Body of pancreas (tissue), 4 donors: ENCODE data around the gene KRT81. TPM values are rescaled to one million over a fixed set of nuclear protein-coding genes. Genes with fewer than 3 reads are reported as not detected.
A peak's percentile ranks its signal among the peaks of the same experiment; 100 is the strongest.

Experiments used
- ATAC-seq: fragments of 150-250 bp; one replicate; pipeline ENCODE4 v1.9.1; 2016
- DNase-seq, 4 donors: peaks; one replicate each; pipeline ENCODE4 v3.0.0-alpha.2; 2019
- H3K27ac ChIP-seq, 4 donors: fragments of 200-600 bp; sonication (generic); 1 replicate in 3 of 4; 2 replicates in 1 of 4; pipeline versions ENCODE4 v1.5.1 to v1.6.1; 2016 to 2019; ENCODE audit warnings: mild to moderate bottlenecking in 1 of 4, mixed read lengths in 1 of 4, moderate library complexity in 1 of 4
- H3K27me3 ChIP-seq, 2 donors: fragments of 200-600 bp; sonication (generic); one replicate each; pipeline ENCODE4 v1.6.0; 2016; ENCODE audit warnings: mild to moderate bottlenecking in 1 of 2
- H3K36me3 ChIP-seq, 2 donors: fragments of 200-600 bp; sonication (generic); replicated peaks in 1 of 2; 2 replicates each; pipeline ENCODE4 v1.5.1; 2016; ENCODE audit warnings: low read depth in 2 of 2; ENCODE audit not compliant: insufficient read depth in 1 of 2
- H3K4me1 ChIP-seq: fragments of 200-600 bp; sonication (generic); one replicate; pipeline ENCODE4 v1.6.0; 2016
- H3K4me3 ChIP-seq, 2 donors: fragments of 200-600 bp; sonication (generic); 1 replicate in 1 of 2; 2 replicates in 1 of 2; pipeline ENCODE4 v1.5.1; 2016 to 2019
- H3K9me3 ChIP-seq, 3 donors: fragments of 200-600 bp; sonication (generic); 1 replicate in 2 of 3; 2 replicates in 1 of 3; pipeline ENCODE4 v1.5.1; 2016
- POLR2A ChIP-seq, 3 donors: fragments of 450-650 bp; IDR thresholded peaks; one replicate each; pipeline ENCODE4 v1.6.1; 2016; ENCODE audit warnings: antibody characterized with exemption in 3 of 3, mild to moderate bottlenecking in 2 of 3
- WGBS, 2 donors: methylation state at CpG; one replicate each; pipeline ENCODE4 v1.1.5; 2017; 5-methylcytosine and 5-hydroxymethylcytosine counted together
- intact Hi-C: fragments of 100-400 bp; cut with DNase I; formaldehyde crosslinking; loops from one replicate; pipeline ENCODE4 v1.15.1; 2023
- total RNA-seq, 2 donors: library from RNA; depleted of rRNA; stranded (reverse); fragments of >200 nt; gene quantifications; one replicate each; pipeline ENCODE4 v1.1.0, GENCODE V29; 2016
- TF ChIP-seq, protein P1 (sequence below), 7 experiments: fragments of 450-650 bp in 4 of 7; fragments of 200-600 bp in 3 of 7; sonication (generic) in 3 of 7; IDR thresholded peaks; one replicate each; pipeline ENCODE4 v1.5.1; 2016 to 2019; ENCODE audit warnings: antibody characterized with exemption in 7 of 7

KRT81 gene
- total RNA-seq, 2 donors from 2014 or later = not detected

DNA sequence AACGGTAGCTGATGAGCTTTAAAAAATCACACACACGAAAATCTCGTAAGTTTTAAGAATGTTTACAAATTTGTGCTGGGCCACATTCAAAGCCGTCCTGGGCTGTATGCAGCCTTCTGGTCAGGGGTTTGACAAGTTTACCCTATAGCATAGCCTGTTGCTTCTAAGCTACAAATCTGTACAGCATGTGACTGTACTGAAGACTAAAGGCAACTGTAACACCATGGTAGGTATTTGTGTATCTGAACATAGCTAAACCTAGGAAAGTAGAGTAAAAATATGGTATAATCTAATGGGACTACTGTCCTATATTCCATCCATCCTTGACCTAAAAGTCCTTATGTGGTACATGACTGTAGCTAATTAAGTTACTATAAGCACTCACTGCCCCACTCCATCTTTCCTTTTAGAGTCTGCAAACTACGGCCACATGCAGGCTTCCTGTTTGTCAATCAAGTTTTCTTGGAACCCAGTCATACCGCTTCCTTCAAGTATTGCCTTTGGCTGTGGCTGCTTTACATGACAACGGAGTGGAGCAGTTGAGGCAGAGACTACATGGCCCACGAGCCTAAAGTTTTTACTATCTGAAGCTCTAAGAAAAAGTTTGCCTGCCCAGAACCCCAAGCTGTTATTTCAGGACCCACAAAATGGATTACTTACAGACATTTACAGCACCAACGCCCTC lies 39.8 kb downstream of the KRT81 start:
- no peak for ATAC-seq
- DNase-seq = peak in 1 of 4 donors; percentile 6
- no peaks in the 10 kb centered on the region for H3K27me3 ChIP-seq

DNA sequence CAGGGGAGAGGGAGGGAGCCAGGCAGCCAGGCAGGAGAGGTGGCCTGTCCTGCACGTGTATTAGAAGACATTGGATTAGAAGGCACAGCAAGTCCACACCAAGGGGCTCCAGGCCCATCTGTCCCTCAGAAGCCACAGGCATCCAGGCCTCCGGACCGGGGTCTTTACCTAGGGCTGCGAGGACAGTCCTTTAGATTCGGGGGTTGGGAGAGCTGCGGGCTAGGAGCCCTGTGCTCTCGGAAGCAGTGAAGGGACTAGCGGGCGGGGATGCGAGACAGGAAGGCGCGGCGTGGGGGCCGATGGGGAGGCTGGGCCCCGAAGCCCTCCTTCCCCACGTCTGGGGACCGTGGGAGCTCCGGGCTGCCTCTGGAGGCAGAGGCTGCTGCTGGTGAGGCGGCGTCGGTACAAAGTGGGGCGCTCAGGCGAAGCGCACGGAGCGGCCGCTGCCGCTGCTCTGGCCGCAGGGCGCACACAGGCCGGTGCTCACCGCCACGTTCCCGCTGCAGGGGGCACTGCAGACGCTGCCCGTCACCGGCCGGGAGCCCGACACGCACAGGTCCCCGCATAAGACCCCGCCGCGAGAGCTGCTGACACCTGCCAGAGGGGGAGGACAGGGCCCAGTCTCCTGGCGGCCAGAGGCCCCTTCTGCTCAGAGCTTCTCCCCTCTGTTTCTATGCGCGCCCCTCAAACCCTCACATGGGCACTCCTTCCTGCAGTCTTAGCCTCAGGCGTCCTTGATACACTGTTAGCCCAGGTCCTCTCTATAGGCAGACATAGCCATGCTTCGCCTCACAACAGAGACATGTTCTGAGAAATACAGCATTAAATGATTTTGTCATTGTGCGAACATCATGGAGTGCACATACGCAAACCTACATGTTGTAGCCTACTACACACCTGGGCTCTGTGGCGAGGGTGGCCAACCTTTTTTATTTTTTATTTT lies 41.0 kb downstream of the KRT81 start:
- peaks cover 76% of the 10 kb centered on the region for H3K4me1 ChIP-seq
- intact Hi-C loops = no loop called here
- DNase-seq = peak in 3 of 4 donors; percentile 25 to 40 (median 35)
- H3K27me3 ChIP-seq = no peaks in the 10 kb centered on the region
- TF ChIP-seq, protein P1, sequence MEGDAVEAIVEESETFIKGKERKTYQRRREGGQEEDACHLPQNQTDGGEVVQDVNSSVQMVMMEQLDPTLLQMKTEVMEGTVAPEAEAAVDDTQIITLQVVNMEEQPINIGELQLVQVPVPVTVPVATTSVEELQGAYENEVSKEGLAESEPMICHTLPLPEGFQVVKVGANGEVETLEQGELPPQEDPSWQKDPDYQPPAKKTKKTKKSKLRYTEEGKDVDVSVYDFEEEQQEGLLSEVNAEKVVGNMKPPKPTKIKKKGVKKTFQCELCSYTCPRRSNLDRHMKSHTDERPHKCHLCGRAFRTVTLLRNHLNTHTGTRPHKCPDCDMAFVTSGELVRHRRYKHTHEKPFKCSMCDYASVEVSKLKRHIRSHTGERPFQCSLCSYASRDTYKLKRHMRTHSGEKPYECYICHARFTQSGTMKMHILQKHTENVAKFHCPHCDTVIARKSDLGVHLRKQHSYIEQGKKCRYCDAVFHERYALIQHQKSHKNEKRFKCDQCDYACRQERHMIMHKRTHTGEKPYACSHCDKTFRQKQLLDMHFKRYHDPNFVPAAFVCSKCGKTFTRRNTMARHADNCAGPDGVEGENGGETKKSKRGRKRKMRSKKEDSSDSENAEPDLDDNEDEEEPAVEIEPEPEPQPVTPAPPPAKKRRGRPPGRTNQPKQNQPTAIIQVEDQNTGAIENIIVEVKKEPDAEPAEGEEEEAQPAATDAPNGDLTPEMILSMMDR (IDR thresholded peaks at IDR 0.05) = peak in 2 of 7 experiments; percentile 14 to 15
- TF ChIP-seq POLR2A (IDR thresholded peaks at IDR 0.05) = peak; percentile 24 to 48 (median 45)
- no peak for ATAC-seq
- no peaks in the 10 kb centered on the region for H3K36me3 ChIP-seq
- WGBS, 2 donors = 51 to 71% methylated on average over 15 to 51 of the region's 52 CpGs
- no peaks in the 10 kb centered on the region for H3K9me3 ChIP-seq
- H3K27ac ChIP-seq = peak overlapping the region; percentile 92 to 99 (median 95)
- no peak overlapping the region for H3K4me3 ChIP-seq

More for the DNA sequence above, 39.8 kb downstream of the KRT81 start:
- H3K4me3 ChIP-seq = no peak overlapping the region
- 73 to 81% methylated on average over 9 of the region's 9 CpGs for WGBS, 2 donors
- no peaks in the 10 kb centered on the region for H3K9me3 ChIP-seq
- no peaks in the 10 kb centered on the region for H3K36me3 ChIP-seq
- TF ChIP-seq, protein P1 (IDR thresholded peaks at IDR 0.05) = no peak
- no peak for TF ChIP-seq POLR2A (IDR thresholded peaks at IDR 0.05)
- H3K4me1 ChIP-seq = peaks cover 64% of the 10 kb centered on the region
- peak overlapping the region in 3 of 4 donors; percentile 59 to 99 (median 92) for H3K27ac ChIP-seq
- intact Hi-C loops = no loop called here

DNA sequence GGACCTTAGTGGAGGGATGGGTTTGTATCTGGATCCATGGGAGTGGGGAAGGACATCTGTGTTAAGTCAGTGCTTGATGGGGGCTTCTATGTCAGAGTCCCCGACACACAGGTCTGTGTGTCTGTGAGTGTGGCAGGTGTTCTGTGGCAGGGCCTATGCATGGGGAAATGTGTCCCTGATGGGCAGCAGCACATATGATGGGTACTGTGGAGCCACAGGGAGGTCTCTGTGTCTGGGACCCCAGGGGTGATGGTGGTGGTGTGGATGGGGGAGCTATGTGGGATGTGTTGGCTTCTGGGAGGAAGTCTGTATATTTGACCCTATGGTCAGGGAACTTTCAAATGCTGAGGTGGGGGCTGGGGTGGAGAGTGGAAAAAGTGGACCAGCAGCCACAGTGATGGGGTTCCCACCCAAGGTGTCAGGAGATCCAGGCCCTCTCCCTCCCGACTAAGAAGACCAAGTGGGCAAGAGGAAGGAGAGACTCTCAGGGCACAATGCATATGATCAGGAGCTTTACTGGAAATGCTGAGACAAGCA lies 41.8 kb downstream of the KRT81 start:
- intact Hi-C loops = no loop called here
- ATAC-seq (no peak), DNase-seq (peak in 1 of 4 donors; percentile 39)
- 41 to 71% methylated on average over 2 of the region's 2 CpGs for WGBS, 2 donors
- Histone ChIP-seq H3K9me3 (no peaks in the 10 kb centered on the region), H3K36me3 (no peaks in the 10 kb centered on the region), H3K4me3 (no peak overlapping the region), H3K27me3 (no peaks in the 10 kb centered on the region), H3K4me1 (peaks cover 83% of the 10 kb centered on the region), H3K27ac (peak overlapping the region; percentile 92 to 99 (median 95))
- TF ChIP-seq, protein P1 (IDR thresholded peaks at IDR 0.05) = no peak
- no peak for TF ChIP-seq POLR2A (IDR thresholded peaks at IDR 0.05)

DNA sequence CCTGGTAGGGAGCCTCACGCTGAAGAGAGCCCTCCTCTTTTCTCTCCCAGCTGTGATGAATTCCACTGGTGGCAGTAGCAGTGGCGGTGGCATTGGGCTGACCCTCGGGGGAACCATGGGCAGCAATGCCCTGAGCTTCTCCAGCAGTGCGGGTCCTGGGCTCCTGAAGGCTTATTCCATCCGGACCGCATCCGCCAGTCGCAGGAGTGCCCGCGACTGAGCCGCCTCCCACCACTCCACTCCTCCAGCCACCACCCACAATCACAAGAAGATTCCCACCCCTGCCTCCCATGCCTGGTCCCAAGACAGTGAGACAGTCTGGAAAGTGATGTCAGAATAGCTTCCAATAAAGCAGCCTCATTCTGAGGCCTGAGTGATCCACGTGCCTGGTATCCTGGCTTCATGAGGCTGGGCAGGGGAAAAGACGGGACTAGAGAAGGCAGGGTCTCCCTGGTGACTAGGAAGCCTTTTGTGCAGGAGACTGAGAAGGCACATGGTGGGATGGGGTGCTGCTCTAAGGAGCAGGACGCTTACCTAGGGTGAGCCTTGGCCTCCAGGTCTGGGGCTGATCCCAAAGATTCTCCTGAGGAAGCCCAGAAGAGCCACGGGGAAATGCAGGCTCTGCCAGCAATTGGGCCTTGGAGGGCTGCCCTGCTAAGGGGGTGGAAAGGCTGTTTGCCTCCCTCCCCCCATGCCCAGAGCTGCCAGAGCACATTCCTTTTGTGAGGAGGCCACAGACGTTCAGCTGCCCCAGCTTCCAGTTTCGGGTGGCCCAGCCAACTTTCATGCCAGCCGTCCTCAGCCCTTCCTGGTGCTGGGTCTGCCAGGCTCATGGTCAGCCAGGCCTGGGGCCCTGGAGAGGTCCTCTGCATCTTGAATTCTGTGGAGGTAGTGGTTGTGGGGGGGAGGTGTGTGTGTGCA lies 42.5 kb downstream of the KRT81 start:
- ATAC-seq = peak; percentile 71

More for the DNA sequence above, 42.5 kb downstream of the KRT81 start:
- peak; percentile 63 to 96 (median 90) for TF ChIP-seq POLR2A (IDR thresholded peaks at IDR 0.05)
- TF ChIP-seq, protein P1 (IDR thresholded peaks at IDR 0.05) = no peak
- intact Hi-C loops = no loop called here
- H3K27me3 ChIP-seq = no peaks in the 10 kb centered on the region
- H3K27ac ChIP-seq = peak overlapping the region; percentile 92 to 99 (median 95)
- no peaks in the 10 kb centered on the region for H3K36me3 ChIP-seq
- 61 to 69% methylated on average over 7 to 18 of the region's 18 CpGs for WGBS, 2 donors
- H3K9me3 ChIP-seq = no peaks in the 10 kb centered on the region
- H3K4me3 ChIP-seq = no peak overlapping the region
- peak; percentile 94 to 97 (median 96) for DNase-seq
- H3K4me1 ChIP-seq = peaks cover 91% of the 10 kb centered on the region
